K562 (cell line): Measurements from ENCODE around the gene GINS3. TPM values are rescaled to one million over a fixed set of nuclear protein-coding genes. Genes with fewer than 3 reads are reported as not detected.

Experiments used
- ATF1 ChIP-seq, 2 experiments: fragments of 450-650 bp in 1 of 2; IDR thresholded peaks; 2 replicates each; pipeline ENCODE4 v1.6.1; 2016; ENCODE audit warnings: missing compliant biosample characterization in 1 of 2, missing genetic modification characterization in 1 of 2
- BRD4 ChIP-seq: fragments of 200-600 bp; sonication (generic); IDR thresholded peaks from 2 replicates; pipeline ENCODE4 v1.6.1; 2017; ENCODE audit warnings: inconsistent platforms
- CCAR2 ChIP-seq: fragments of 200-400 bp; formaldehyde crosslinking; IDR thresholded peaks from 2 replicates; pipeline ENCODE4 v1.6.1; 2017; ENCODE audit warnings: mild to moderate bottlenecking, low read depth, low read length
- CCNT2 ChIP-seq: IDR thresholded peaks from 2 replicates; pipeline ENCODE4 v1.6.1; 2011; ENCODE audit warnings: borderline replicate concordance, low read depth, mild to moderate bottlenecking, moderate library complexity, mixed read lengths, low read length; ENCODE audit not compliant: insufficient read length; ENCODE audit errors: extremely low read depth
- CEBPG ChIP-seq, 3 experiments: fragments of 200-800 bp in 1 of 3; sonication (Bioruptor generic) in 1 of 3; sonication (generic) in 1 of 3; formaldehyde crosslinking in 1 of 3; IDR thresholded peaks in 2 of 3; conservative IDR thresholded peaks in 1 of 3; 2 replicates each; pipeline versions ENCODE4 v1.6.1 to v1.8.0; 2016 to 2022; ENCODE audit warnings: missing compliant biosample characterization in 2 of 3, missing genetic modification characterization in 2 of 3, mild to moderate bottlenecking in 1 of 3, missing genetic modification reagents in 1 of 3
- EP400 ChIP-seq: fragments of 450-650 bp; IDR thresholded peaks from 2 replicates; pipeline ENCODE4 v1.6.1; 2017; ENCODE audit warnings: antibody characterized with exemption, mild to moderate bottlenecking, moderate library complexity
- FOXA1 ChIP-seq: fragments of 450-650 bp; IDR thresholded peaks from 2 replicates; pipeline ENCODE4 v1.6.1; 2016; ENCODE audit warnings: mild to moderate bottlenecking, borderline replicate concordance
- KLF6 ChIP-seq: fragments of 250-450 bp; sonication (Bioruptor Pico); IDR thresholded peaks from 2 replicates; pipeline ENCODE4 v1.4.0; 2020; ENCODE audit warnings: mild to moderate bottlenecking, moderate library complexity, borderline replicate concordance
- LEF1 ChIP-seq: fragments of 450-650 bp; IDR thresholded peaks from 2 replicates; pipeline ENCODE4 v1.6.1; 2016; ENCODE audit warnings: mild to moderate bottlenecking
- MECOM ChIP-seq: fragments of 250-450 bp; sonication (Bioruptor Pico); IDR thresholded peaks from 2 replicates; pipeline ENCODE4 v1.8.0; 2022; ENCODE audit warnings: inconsistent platforms
- MIER1 ChIP-seq: fragments of 450-650 bp; IDR thresholded peaks from 2 replicates; pipeline ENCODE4 v1.6.1; 2016; ENCODE audit warnings: antibody characterized with exemption, mild to moderate bottlenecking, low read depth
- PCBP2 ChIP-seq: fragments of 200-400 bp; formaldehyde crosslinking; IDR thresholded peaks from 2 replicates; pipeline ENCODE4 v1.6.1; 2018; ENCODE audit warnings: low read length, low read depth, mild to moderate bottlenecking, moderate library complexity; ENCODE audit not compliant: poor library complexity, severe bottlenecking
- PTRF ChIP-seq: fragments of 450-650 bp; IDR thresholded peaks from 2 replicates; pipeline ENCODE4 v1.6.1; 2016; ENCODE audit warnings: mild to moderate bottlenecking, missing genetic modification characterization, missing compliant biosample characterization
- RBM14 ChIP-seq: fragments of 200-400 bp; formaldehyde crosslinking; IDR thresholded peaks from 2 replicates; pipeline ENCODE4 v1.6.1; 2018; ENCODE audit warnings: low read depth, mild to moderate bottlenecking, low read length, moderate library complexity, borderline replicate concordance; ENCODE audit not compliant: insufficient read depth
- SMAD3 ChIP-seq: fragments of 450-650 bp; formaldehyde crosslinking; conservative IDR thresholded peaks from 2 replicates; pipeline ENCODE4 v1.4.0; 2020; ENCODE audit warnings: mild to moderate bottlenecking
- SMARCA4 ChIP-seq: fragments of 450-650 bp; IDR thresholded peaks from 2 replicates; pipeline ENCODE4 v1.6.1; 2016
- ZFP1 ChIP-seq: fragments of 450-650 bp; formaldehyde crosslinking; IDR thresholded peaks from 2 replicates; pipeline ENCODE4 v1.4.0; 2020; ENCODE audit warnings: mild to moderate bottlenecking, mixed read lengths
- ZNF140 ChIP-seq: fragments of 250-450 bp; sonication (Bioruptor Pico); IDR thresholded peaks from 2 replicates; pipeline ENCODE4 v1.8.0; 2021; ENCODE audit warnings: moderate library complexity, mild to moderate bottlenecking, inconsistent platforms
- ZNF224 ChIP-seq: sonication (generic); formaldehyde crosslinking; IDR thresholded peaks from 2 replicates; pipeline ENCODE4 v1.8.0; 2022; ENCODE audit warnings: mild to moderate bottlenecking, missing genetic modification reagents
- ZNF766 ChIP-seq: fragments of 200-800 bp; sonication (Bioruptor generic); conservative IDR thresholded peaks from 2 replicates; pipeline ENCODE4 v1.6.1; 2016; ENCODE audit warnings: missing genetic modification characterization, missing compliant biosample characterization
- polyA plus RNA-seq, 8 experiments: library from polyadenylated mRNA; depleted of rRNA in 4 of 8; stranded (reverse) in 5 of 8; unstranded in 3 of 8; fragments of >200 nt; fragmentation: Nextera tagmentation in 2 of 8; fragmentation: Illumina TruSeq in 1 of 8; extraction: Ambion mirVana in 2 of 8; extraction: Trizol in 1 of 8; gene quantifications; 2 replicates each; pipeline versions ENCODE4 v1.2.1 to v1.2.3, GENCODE V29; 2011 to 2014; ENCODE audit warnings: inconsistent platforms in 1 of 8, missing spikeins in 1 of 8
- total RNA-seq, 7 experiments: library from RNA; depleted of rRNA in 6 of 7; stranded (reverse); fragments of >200 nt in 6 of 7; fragmentation: Illumina TruSeq in 2 of 7; extraction: Trizol in 2 of 7; gene quantifications; 2 replicates each; pipeline versions ENCODE4 v1.2.1 to v1.2.3, GENCODE V29; 2011 to 2021; ENCODE audit warnings: low replicate concordance in 1 of 7
- TF ChIP-seq, protein P1 (sequence below): sonication (generic); formaldehyde crosslinking; IDR thresholded peaks from 2 replicates; pipeline ENCODE4 v1.8.1; 2023; ENCODE audit warnings: mild to moderate bottlenecking, missing genetic modification reagents
- TF ChIP-seq, protein P2 (sequence below): fragments of 200-800 bp; sonication (Bioruptor generic); IDR thresholded peaks from 2 replicates; pipeline ENCODE4 v1.6.1; 2017; ENCODE audit warnings: missing genetic modification characterization, missing compliant biosample characterization
- TF ChIP-seq, protein P3 (sequence below): fragments of 450-650 bp; IDR thresholded peaks from 2 replicates; pipeline ENCODE4 v1.6.1; 2018; ENCODE audit warnings: mild to moderate bottlenecking, low read depth; ENCODE audit not compliant: partially characterized antibody

Gene GINS3
- total and polyA plus RNA-seq, 9 of the 15 experiments (the other 6 are each of a cell fraction or from before 2014, with no cell fraction given) = 17.8 to 31.9 (median 25.4) TPM

DNA sequence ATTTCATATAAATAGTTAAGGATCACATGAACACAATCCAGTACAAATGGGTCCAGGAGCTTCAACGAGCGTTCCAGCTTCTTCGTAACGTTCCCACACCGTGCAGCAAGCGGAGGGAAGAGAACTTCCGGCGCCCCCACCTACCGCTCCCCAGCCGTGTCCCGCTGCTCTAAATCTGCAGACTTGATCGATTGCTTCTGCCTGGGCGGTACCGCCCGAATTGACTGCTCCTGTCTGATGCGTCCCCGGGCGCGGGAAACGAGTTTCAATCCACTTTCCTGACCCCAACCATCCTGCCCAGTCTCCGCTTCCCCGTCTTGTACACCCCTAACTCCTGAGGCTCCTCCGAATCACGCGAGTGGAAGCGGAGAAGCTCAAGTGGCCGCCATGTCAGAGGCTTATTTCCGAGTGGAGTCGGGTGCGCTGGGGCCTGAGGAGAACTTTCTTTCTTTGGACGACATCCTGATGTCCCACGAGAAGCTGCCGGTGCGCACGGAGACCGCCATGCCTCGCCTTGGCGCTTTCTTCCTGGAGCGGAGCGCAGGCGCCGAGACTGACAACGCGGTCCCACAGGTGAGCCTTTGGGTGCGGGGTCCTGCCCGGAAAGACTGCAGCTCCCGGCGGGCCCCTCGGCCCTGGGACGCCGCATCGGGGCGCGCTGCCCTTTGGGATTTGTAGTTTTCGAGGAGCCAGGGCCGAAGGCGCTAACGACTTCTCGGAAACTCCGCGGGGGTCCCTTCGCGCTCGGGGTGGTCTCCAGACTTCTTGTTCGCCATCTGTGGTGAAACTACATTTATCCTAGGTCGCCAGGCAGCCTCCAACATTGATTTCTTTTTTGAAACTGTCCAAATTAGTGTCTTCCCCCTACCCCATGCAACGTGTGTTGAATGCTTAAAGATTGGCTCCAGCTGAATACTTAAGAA is at the start of gene GINS3 (continued):
- TF ChIP-seq, protein P1, sequence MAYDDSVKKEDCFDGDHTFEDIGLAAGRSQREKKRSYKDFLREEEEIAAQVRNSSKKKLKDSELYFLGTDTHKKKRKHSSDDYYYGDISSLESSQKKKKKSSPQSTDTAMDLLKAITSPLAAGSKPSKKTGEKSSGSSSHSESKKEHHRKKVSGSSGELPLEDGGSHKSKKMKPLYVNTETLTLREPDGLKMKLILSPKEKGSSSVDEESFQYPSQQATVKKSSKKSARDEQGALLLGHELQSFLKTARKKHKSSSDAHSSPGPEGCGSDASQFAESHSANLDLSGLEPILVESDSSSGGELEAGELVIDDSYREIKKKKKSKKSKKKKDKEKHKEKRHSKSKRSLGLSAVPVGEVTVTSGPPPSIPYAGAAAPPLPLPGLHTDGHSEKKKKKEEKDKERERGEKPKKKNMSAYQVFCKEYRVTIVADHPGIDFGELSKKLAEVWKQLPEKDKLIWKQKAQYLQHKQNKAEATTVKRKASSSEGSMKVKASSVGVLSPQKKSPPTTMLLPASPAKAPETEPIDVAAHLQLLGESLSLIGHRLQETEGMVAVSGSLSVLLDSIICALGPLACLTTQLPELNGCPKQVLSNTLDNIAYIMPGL = peak; percentile 65; the same call in 1 of the 2 replicates
- TF ChIP-seq SMARCA4 = peak; percentile 52; the same call in 1 of the 2 replicates
- peak; percentile 33; the same call in 1 of the 2 replicates for TF ChIP-seq CEBPG (CRISPR knock-in tag; IDR thresholded peaks at IDR 0.05)
- TF ChIP-seq CEBPG (tag; conservative IDR thresholded peaks at IDR 0.05 in 1 of 2, IDR thresholded peaks at IDR 0.05 in 1 of 2) = no peak
- no peak for TF ChIP-seq SMAD3 (CRISPR knock-in tag)
- peak; percentile 94 for TF ChIP-seq EP400
- no peak for TF ChIP-seq ZNF140 (CRISPR knock-in tag)
- TF ChIP-seq, protein P2, sequence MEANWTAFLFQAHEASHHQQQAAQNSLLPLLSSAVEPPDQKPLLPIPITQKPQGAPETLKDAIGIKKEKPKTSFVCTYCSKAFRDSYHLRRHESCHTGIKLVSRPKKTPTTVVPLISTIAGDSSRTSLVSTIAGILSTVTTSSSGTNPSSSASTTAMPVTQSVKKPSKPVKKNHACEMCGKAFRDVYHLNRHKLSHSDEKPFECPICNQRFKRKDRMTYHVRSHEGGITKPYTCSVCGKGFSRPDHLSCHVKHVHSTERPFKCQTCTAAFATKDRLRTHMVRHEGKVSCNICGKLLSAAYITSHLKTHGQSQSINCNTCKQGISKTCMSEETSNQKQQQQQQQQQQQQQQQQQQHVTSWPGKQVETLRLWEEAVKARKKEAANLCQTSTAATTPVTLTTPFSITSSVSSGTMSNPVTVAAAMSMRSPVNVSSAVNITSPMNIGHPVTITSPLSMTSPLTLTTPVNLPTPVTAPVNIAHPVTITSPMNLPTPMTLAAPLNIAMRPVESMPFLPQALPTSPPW (CRISPR knock-in tag) = peak; percentile 93
- TF ChIP-seq FOXA1 = no peak
- no peak for TF ChIP-seq BRD4
- TF ChIP-seq PTRF = no peak
- no peak for TF ChIP-seq PCBP2
- no peak for TF ChIP-seq MECOM (CRISPR knock-in tag)
- no peak for TF ChIP-seq CCNT2
- no peak for TF ChIP-seq ZNF224 (CRISPR knock-in tag)
- no peak; the same call in 1 of the 2 replicates for TF ChIP-seq LEF1
- TF ChIP-seq RBM14 = no peak
- TF ChIP-seq ZFP1 (CRISPR knock-in tag) = no peak
- TF ChIP-seq CCAR2 = no peak
- TF ChIP-seq, protein P3, sequence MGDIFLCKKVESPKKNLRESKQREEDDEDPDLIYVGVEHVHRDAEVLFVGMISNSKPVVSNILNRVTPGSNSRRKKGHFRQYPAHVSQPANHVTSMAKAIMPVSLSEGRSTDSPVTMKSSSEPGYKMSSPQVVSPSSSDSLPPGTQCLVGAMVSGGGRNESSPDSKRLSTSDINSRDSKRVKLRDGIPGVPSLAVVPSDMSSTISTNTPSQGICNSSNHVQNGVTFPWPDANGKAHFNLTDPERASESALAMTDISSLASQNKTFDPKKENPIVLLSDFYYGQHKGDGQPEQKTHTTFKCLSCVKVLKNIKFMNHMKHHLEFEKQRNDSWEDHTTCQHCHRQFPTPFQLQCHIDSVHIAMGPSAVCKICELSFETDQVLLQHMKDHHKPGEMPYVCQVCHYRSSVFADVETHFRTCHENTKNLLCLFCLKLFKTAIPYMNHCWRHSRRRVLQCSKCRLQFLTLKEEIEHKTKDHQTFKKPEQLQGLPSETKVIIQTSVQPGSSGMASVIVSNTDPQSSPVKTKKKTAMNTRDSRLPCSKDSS = no peak
- TF ChIP-seq KLF6 (CRISPR knock-in tag) = no peak
- TF ChIP-seq ATF1 (CRISPR knock-in tag; IDR thresholded peaks at IDR 0.05) = no peak
- TF ChIP-seq ATF1 (tag; IDR thresholded peaks at IDR 0.05) = peak; percentile 94
- no peak for TF ChIP-seq MIER1
- TF ChIP-seq ZNF766 = peak; percentile 81
